ENCODE results near the gene GRID1. TPM values are rescaled to one million over a fixed set of nuclear protein-coding genes. Genes with fewer than 3 reads are reported as not detected.
A peak's percentile ranks its signal among the peaks of the same experiment; 100 is the strongest.

The GRID1 gene
- total RNA-seq, 4 donors from 2014 or later = 0.35 to 10.7 (median 1.3) TPM

- peaks cover 0 to 15% of the 10 kb centered on the region in 2 donors for H3K27me3 ChIP-seq
- H3K27ac ChIP-seq = peak overlapping the region in 1 of 4 donors; percentile 31
- no peaks in the 10 kb centered on the region for H3K9me3 ChIP-seq
- peak overlapping the region; percentile 30 to 54 (median 50) for H3K4me3 ChIP-seq
- DNase-seq = peak in 2 of 3 donors; percentile 46 to 53
- H3K36me3 ChIP-seq = no peaks in the 10 kb centered on the region
- TF ChIP-seq CTCF (IDR thresholded peaks at IDR 0.05) = no peak
- TF ChIP-seq POLR2A (IDR thresholded peaks at IDR 0.05) = no peak
- peaks cover 0 to 34% (median 18%) of the 10 kb centered on the region in 4 donors for H3K4me1 ChIP-seq
Measured at GRCh38 chr10:86367152-86367951, 757 bp upstream of the GRID1 start.

GRCh38 chr10:86366902-86367151 is 232 bp upstream of the GRID1 start:
- H3K4me3 ChIP-seq = peak overlapping the region; percentile 30 to 54 (median 50)
- H3K4me1 ChIP-seq = peaks cover 0 to 34% (median 18%) of the 10 kb centered on the region in 4 donors
- DNase-seq = no peak
- TF ChIP-seq CTCF (IDR thresholded peaks at IDR 0.05) (no peak), POLR2A (IDR thresholded peaks at IDR 0.05) (no peak)
- H3K9me3 ChIP-seq = no peaks in the 10 kb centered on the region
- H3K27me3 ChIP-seq = peaks cover 0 to 15% of the 10 kb centered on the region in 2 donors
- H3K36me3 ChIP-seq = no peaks in the 10 kb centered on the region
- H3K27ac ChIP-seq = peak overlapping the region in 1 of 4 donors; percentile 31

- TF ChIP-seq CTCF (IDR thresholded peaks at IDR 0.05) (no peak), POLR2A (IDR thresholded peaks at IDR 0.05) (no peak)
- Histone ChIP-seq H3K36me3 (no peaks in the 10 kb centered on the region), H3K27me3 (peaks cover 0 to 15% of the 10 kb centered on the region in 2 donors), H3K4me3 (peak overlapping the region; percentile 27 to 54 (median 50)), H3K9me3 (no peaks in the 10 kb centered on the region), H3K4me1 (peaks cover 0 to 34% (median 18%) of the 10 kb centered on the region in 4 donors), H3K27ac (no peak overlapping the region)
- DNase-seq = peak in 2 of 3 donors; percentile 44 to 50
Measured at GRCh38 chr10:86365346-86366032, 1.1 kb downstream of the GRID1 start.

GRCh38 chr10:86364491-86365345 is 1.9 kb downstream of the GRID1 start:
- no peaks in the 10 kb centered on the region for H3K9me3 ChIP-seq
- peaks cover 0 to 15% of the 10 kb centered on the region in 2 donors for H3K27me3 ChIP-seq
- H3K36me3 ChIP-seq = no peaks in the 10 kb centered on the region
- H3K27ac ChIP-seq = no peak overlapping the region
- H3K4me1 ChIP-seq = peaks cover 0 to 34% (median 18%) of the 10 kb centered on the region in 4 donors
- peak overlapping the region; percentile 27 to 54 (median 50) for H3K4me3 ChIP-seq
- no peak for TF ChIP-seq CTCF (IDR thresholded peaks at IDR 0.05)
- DNase-seq = peak in 2 of 3 donors; percentile 42 to 47

- Histone ChIP-seq H3K4me3 (peak overlapping the region in 2 of 4 donors; percentile 19 to 33), H3K27ac (no peak overlapping the region), H3K9me3 (no peaks in the 10 kb centered on the region), H3K4me1 (peaks cover 0 to 34% (median 18%) of the 10 kb centered on the region in 4 donors), H3K36me3 (no peaks in the 10 kb centered on the region), H3K27me3 (peaks cover 0 to 15% of the 10 kb centered on the region in 2 donors)
- DNase-seq = peak in 2 of 3 donors; percentile 34 to 41
- TF ChIP-seq CTCF (IDR thresholded peaks at IDR 0.05) = no peak
- no peak for TF ChIP-seq POLR2A (IDR thresholded peaks at IDR 0.05)
Measured at GRCh38 chr10:86363833-86364490, 2.6 kb downstream of the GRID1 start.

All from Peyer's patch (tissue), 4 donors.